Choroid plexus epithelial cell (primary cell): ENCODE measurements around the gene TMEM266.

Experiments
- DNase-seq: peaks from one replicate; pipeline ENCODE4 v3.0.0-alpha.2; 2010; ENCODE audit warnings: low read depth
- H3K4me3 ChIP-seq: 2 replicates; pipeline ENCODE4 v1.5.1; 2011; ENCODE audit warnings: low read depth, mild to moderate bottlenecking, control low read depth, low read length, moderate library complexity
- TF ChIP-seq, protein P1 (sequence below): conservative IDR thresholded peaks from 2 replicates; pipeline ENCODE4 v1.5.1; 2011; ENCODE audit warnings: low read depth, mild to moderate bottlenecking, control low read depth, inconsistent platforms, low read length, moderate library complexity

The TMEM266 gene

DNA sequence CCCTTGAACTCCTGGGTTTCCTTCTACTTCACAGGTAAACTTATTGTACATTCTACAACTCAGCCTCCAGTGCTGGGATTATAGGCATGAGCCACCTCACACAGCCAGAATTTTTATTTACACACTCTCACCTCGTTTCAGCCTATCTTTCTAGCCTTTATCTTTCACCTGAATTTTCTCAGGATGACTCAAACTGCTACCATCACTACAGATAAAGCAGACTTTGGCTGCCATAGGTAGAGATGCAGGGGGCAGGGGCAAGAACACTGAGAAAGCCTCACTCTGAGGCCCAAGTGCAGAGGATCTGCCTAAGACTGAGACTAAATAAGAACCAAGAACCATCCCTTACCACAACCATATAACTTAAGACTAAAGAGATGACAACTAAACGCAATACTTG lies 192.5 kb downstream of the TMEM266 start:
- TF ChIP-seq, protein P1, sequence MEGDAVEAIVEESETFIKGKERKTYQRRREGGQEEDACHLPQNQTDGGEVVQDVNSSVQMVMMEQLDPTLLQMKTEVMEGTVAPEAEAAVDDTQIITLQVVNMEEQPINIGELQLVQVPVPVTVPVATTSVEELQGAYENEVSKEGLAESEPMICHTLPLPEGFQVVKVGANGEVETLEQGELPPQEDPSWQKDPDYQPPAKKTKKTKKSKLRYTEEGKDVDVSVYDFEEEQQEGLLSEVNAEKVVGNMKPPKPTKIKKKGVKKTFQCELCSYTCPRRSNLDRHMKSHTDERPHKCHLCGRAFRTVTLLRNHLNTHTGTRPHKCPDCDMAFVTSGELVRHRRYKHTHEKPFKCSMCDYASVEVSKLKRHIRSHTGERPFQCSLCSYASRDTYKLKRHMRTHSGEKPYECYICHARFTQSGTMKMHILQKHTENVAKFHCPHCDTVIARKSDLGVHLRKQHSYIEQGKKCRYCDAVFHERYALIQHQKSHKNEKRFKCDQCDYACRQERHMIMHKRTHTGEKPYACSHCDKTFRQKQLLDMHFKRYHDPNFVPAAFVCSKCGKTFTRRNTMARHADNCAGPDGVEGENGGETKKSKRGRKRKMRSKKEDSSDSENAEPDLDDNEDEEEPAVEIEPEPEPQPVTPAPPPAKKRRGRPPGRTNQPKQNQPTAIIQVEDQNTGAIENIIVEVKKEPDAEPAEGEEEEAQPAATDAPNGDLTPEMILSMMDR, result no peak
- H3K4me3 ChIP-seq, result no peak overlapping the region
- DNase-seq, result no peak

DNA sequence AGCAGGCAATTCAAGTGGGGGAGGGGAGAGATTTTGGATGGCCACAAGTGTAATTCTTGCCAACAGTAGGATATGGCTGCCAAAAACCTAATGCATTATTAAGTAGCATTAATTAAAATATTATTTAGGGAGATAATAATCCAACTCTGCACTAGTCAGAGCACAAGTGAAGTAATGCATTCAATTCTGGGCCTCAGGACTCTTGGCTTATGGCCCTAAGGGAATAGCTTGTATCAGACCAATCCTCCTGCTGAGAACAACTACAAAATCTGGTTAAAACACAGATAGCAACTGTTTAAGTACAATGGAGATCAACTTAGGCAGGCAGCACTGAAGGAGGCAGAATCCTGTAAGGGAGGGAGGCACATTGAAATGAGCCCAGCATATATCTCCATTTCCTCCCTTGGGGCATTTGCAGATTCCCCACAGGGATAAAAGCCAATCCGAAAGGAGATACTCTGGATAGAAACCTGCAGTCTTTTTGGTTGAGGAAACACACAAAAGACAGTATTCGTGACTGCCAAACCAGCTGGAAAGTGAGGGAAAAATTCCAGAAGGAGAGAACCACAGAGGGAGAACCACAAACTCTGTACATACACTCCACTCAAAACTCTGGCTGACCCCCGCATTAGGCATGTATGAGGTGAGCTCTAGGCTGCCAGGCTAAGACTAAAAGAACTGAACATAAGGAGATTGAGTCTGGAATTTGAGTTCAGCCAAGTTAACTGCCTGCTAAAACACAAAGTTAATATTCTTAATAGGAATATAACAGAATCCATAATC lies 194.1 kb downstream of the TMEM266 start:
- H3K4me3 ChIP-seq, result no peak overlapping the region
- TF ChIP-seq, protein P1, result no peak
- no peak for DNase-seq
